Measurements from ENCODE around the gene OR2G6.
"Not testable (repeated sequence)": the region's sequence is repeated elsewhere in the genome, so short reads cannot be mapped to it uniquely, and the experiment has no call there.

Gene OR2G6

GRCh38 chr1:248507773-248508172, at the start of gene OR2G6:
OR2G6 (plus strand) TSS chr1:248508073; CDS start chr1:248521647, 13,574 bp downstream.
- DNase-seq = not testable (repeated sequence)

GRCh38 chr1:248459117-248459516, 48.8 kb upstream of the OR2G6 start:
- DNase-seq = not testable (repeated sequence)

- DNase-seq = no peak
These were observed 36.7 kb upstream of the OR2G6 start for GRCh38 chr1:248471154-248471553.

DNA sequence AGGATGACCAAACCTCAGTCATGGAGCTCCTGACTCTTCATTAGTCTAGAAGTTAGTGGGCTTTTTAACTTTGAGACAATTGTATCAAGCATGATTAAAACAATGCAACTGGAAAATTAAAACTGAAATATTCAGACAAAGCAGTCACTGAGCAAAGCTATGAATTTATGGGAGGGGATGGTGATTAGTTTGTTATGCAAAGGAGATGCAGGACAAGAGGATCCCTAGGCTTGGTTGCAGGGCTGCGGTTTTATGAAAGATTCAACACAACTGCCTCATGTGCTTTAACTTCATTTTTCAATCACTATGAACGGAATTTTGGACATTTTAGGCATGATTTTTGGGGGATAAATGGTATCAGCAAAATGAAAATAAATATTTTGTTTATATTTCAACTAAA, 35.8 kb upstream of the OR2G6 start:
- not testable (repeated sequence) for DNase-seq

- DNase-seq = not testable (repeated sequence)
These were observed 34.8 kb upstream of the OR2G6 start, which contains the start of gene OR2T3 for GRCh38 chr1:248473051-248473450. OR2T3 (plus strand) TSS chr1:248473351; CDS start chr1:248473351, 0 bp downstream.

DNA sequence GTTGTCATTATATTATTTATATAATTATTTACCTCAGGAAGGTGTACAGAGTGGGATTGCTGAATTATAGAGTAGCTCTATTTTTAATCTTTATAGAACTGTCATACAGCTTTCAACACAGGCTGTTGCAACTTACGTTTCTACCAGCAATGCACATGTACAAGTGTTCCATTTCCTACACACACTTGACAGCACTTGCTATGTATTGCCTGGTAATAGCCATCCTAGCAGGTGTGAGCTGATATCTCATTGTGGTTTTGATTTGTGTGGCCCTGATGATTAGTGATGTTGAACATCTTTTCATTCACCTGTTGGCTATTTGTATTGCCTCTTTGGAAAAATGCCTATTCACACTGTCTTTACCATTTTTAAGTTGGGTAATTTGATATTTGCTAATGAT, 32.2 kb upstream of the OR2G6 start:
- DNase-seq = not testable (repeated sequence)

- DNase-seq = peak; percentile 14
These were observed 25.9 kb upstream of the OR2G6 start for GRCh38 chr1:248481686-248482579.

DNA sequence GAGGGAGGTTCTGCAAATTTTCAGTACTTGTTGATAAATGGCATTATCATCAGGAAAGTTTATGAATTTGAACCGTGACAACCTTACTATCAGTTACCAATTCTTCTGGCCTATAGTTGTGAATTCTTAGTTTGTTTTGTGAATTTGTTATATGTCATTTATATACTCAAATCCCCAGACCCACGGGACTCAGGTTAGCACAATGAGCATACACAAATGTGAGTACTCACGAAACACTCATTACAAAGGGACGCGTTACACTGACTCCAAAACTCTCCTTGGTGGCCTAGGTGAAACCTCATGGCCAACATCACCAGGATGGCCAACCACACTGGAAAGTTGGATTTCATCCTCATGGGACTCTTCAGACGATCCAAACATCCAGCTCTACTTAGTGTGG, 19.6 kb upstream of the OR2G6 start, which contains the start of gene OR2T5:
TSS of gene OR2T5 (plus strand) at position 301 of the 400 bp plus-strand sequence. CDS start at position 301, 0 bp downstream.
- not testable (repeated sequence) for DNase-seq

- not testable (repeated sequence) for DNase-seq
These were observed 11.2 kb upstream of the OR2G6 start for GRCh38 chr1:248496661-248497060.

GRCh38 chr1:248500305-248501035, 7.4 kb upstream of the OR2G6 start:
- DNase-seq = not testable (repeated sequence)

DNA sequence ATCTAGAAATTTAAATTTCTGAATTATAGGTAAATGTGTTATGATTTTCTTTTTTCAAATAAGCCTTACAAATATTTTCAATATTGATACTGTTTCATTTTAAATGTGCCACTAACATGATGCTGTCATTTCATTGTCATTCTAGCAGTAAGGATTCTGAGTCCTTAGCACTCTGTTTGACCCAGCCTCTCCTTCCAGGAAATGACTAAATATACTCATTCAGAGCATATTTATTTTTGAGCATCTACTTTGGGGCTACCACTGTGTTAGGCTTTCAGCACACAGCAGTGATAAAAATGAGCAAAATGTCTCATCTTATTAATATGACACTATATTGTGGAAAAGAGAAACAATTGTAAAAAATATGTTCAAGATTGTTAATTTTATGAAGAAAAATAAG, 2.3 kb downstream of the OR2G6 start:
- not testable (repeated sequence) for DNase-seq

DNA sequence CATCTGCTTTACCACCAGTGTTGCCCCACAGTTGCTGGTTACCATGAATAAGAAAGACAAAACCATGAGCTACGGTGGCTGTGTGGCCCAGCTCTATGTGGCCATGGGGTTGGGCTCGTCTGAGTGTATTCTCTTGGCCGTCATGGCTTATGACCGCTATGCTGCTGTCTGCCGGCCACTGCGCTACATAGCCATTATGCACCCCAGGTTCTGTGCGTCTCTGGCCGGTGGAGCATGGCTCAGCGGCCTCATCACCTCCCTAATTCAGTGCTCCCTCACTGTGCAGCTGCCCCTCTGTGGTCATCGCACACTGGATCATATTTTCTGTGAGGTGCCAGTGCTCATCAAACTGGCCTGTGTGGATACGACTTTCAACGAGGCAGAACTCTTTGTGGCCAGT, 14.0 kb downstream of the OR2G6 start:
- no peak for DNase-seq

DNA sequence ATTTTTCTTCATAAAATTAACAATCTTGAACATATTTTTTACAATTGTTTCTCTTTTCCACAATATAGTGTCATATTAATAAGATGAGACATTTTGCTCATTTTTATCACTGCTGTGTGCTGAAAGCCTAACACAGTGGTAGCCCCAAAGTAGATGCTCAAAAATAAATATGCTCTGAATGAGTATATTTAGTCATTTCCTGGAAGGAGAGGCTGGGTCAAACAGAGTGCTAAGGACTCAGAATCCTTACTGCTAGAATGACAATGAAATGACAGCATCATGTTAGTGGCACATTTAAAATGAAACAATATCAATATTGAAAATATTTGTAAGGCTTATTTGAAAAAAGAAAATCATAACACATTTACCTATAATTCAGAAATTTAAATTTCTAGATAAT, 29.6 kb downstream of the OR2G6 start:
- not testable (repeated sequence) for DNase-seq

DNA sequence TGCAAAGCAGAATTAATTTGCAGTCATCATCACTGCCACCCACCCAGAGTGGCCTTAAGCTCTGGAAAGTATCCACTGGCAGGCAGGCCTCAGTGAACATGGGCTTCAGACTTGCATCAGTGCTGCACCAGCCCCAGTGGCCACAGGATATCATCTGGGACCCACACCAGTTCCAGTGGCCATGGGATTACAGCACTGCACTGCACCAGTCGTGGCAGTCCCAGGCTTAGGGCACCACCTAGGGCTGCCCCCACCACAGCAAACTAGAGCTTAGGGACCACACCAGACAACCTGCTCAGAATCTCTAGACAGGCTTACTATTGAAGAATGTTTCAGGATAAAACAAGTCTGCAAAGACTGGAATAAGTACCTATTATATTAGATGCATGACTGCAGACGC, 39.5 kb downstream of the OR2G6 start:
- not testable (repeated sequence) for DNase-seq

- not testable (repeated sequence) for DNase-seq
These were observed 43.2 kb downstream of the OR2G6 start for GRCh38 chr1:248551027-248551426.

- not testable (repeated sequence) for DNase-seq
These were observed 54.8 kb downstream of the OR2G6 start, which contains the start of gene OR2T29 for GRCh38 chr1:248562672-248563071. OR2T29 (minus strand) TSS chr1:248562772; CDS start chr1:248559491, 3,281 bp downstream.

DNA sequence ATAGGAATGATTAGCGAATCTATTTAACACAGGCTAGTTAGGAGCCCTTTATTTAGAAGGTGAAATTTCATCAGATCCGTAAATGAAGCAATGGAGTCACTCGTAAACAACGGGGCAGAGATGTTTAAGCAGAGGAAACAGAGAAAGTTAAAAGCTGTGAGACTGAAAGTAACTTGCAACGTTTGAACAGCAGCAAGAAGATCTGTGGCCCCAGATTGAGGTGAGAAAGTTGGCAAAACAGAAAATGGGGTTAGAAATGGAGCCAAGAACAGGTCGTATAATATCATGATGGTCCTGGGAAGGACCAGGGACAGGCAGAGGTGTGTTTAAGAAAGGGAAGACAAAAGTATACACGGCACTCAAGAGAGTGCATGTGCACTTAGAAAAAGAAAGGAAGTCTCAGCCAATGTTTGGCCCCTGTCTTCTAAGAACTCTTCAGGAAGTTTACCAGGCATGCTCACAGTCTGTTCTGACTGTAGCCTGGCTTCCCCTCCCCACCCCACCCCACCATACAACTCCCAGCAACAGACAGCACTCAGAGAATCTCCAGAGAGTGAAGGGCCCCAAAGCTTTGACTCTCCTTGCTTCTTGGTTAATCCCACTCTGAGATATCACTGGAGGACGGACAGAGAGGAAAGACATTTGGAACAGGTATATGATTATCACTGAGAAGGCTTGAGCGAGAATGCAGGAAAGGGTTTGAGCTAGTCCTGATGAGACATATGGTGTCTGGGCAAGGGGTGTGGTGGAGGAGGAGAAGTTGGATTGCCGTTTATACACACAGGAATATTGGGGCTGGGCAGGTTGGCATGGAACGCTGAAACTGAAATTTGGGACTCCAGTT, 57.9 kb downstream of the OR2G6 start:
- peak; percentile 14 for DNase-seq

- not testable (repeated sequence) for DNase-seq
These were observed 61.2 kb downstream of the OR2G6 start for GRCh38 chr1:248569049-248569448.

GRCh38 chr1:248570811-248571210, 62.9 kb downstream of the OR2G6 start:
- not testable (repeated sequence) for DNase-seq

DNA sequence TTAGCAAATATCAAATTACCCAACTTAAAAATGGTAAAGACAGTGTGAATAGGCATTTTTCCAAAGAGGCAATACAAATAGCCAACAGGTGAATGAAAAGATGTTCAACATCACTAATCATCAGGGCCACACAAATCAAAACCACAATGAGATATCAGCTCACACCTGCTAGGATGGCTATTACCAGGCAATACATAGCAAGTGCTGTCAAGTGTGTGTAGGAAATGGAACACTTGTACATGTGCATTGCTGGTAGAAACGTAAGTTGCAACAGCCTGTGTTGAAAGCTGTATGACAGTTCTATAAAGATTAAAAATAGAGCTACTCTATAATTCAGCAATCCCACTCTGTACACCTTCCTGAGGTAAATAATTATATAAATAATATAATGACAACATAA, 64.2 kb downstream of the OR2G6 start:
- not testable (repeated sequence) for DNase-seq

DNA sequence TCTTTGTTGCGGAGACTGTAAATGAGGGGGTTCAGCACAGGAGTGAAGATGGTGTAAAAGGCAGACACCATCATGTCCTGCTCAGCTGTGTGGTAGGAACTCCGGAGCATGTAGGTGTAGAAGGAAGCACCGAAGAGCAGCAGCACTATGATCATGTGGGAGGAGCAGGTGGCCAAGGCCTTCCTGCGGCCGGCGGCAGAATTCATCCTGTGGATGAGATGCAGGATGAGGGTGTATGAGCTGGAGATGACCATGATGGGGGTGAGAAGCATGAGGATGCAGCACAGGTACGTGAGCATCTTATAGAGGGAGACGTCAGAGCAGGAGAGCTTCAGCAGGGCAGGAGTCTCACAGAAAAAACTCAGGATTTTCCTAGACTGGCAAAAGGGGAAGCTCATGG, 66.0 kb downstream of the OR2G6 start:
- not testable (repeated sequence) for DNase-seq

DNA sequence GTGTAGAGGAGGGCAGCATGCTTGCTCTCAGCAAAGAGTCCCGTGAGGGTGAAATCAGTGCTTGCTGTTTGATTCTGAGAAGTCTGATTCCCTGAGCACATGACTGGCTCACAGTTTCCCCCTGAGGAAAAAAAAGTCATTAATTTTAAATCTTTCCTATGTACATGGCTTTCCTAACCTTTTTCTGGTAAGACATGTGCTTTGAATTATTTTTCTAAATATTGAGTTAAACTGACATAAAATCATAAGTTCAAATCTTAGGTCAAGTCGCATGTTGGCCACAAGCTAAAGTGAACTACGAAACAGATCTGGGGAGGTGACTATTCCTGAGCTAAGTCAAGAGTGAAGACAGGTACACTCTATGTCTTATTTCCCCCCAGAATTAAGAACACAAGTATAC, 66.8 kb downstream of the OR2G6 start, which contains the start of gene OR2T34:
TSS of gene OR2T34 (minus strand) at position 101 of the 400 bp plus-strand sequence. CDS start at position 101, 0 bp downstream.
- not testable (repeated sequence) for DNase-seq

Data from activated naive CD4-positive, alpha-beta T cell treated with anti-CD3 and anti-CD28 coated beads, Interleukin-2, amount 50 U/mL, for 16 hours (primary cell).